ENCODE results near the gene IFT172.

The IFT172 gene

GRCh38 chr2:27494284-27494943 is 4.9 kb upstream of the IFT172 start:
- DNase-seq, result no peak

- no peak for DNase-seq
Measured at GRCh38 chr2:27493948-27494283, 4.4 kb upstream of the IFT172 start.

GRCh38 chr2:27492557-27492956 is 3.0 kb upstream of the IFT172 start:
- DNase-seq, result no peak

GRCh38 chr2:27489118-27489497 is 435 bp downstream of the IFT172 start:
- DNase-seq, result no peak

GRCh38 chr2:27485496-27485895 is 4.0 kb downstream of the IFT172 start:
- no peak for DNase-seq

GRCh38 chr2:27471961-27472360 is 17.6 kb downstream of the IFT172 start:
- DNase-seq, result no peak

- no peak for DNase-seq
Measured at GRCh38 chr2:27464443-27464842, 25.1 kb downstream of the IFT172 start.

- DNase-seq, result no peak
Measured at GRCh38 chr2:27461118-27461517, 28.4 kb downstream of the IFT172 start.

GRCh38 chr2:27453968-27454367 is 35.6 kb downstream of the IFT172 start:
- no peak for DNase-seq

GRCh38 chr2:27451095-27451494 is 38.4 kb downstream of the IFT172 start:
- DNase-seq, result no peak

- DNase-seq, result no peak
Measured at GRCh38 chr2:27448381-27448780, 41.2 kb downstream of the IFT172 start.

GRCh38 chr2:27446057-27446456 is 43.5 kb downstream of the IFT172 start:
- DNase-seq, result no peak

GRCh38 chr2:27445615-27446014 is 43.9 kb downstream of the IFT172 start:
- DNase-seq, result no peak

GRCh38 chr2:27445155-27445554 is 44.4 kb downstream of the IFT172 start:
- no peak for DNase-seq

- no peak for DNase-seq
Measured at GRCh38 chr2:27442920-27443282, 46.6 kb downstream of the IFT172 start.

- DNase-seq, result peak; percentile 35
Measured at GRCh38 chr2:27441958-27442919, 47.3 kb downstream of the IFT172 start, which contains the start of gene KRTCAP3. TSS of gene KRTCAP3 (plus strand) at chr2:27442381. CDS start at chr2:27442413, 32 bp downstream.

- no peak for DNase-seq
Measured at GRCh38 chr2:27441226-27441926, 48.2 kb downstream of the IFT172 start.

- no peak for DNase-seq
Measured at GRCh38 chr2:27435628-27436027, 53.9 kb downstream of the IFT172 start.

GRCh38 chr2:27431395-27431794 is 58.1 kb downstream of the IFT172 start:
- no peak for DNase-seq

GRCh38 chr2:27428978-27429541 is 60.5 kb downstream of the IFT172 start:
- DNase-seq, result peak; percentile 65

GRCh38 chr2:27428213-27428977 is 61.1 kb downstream of the IFT172 start, which contains the start of gene NRBP1:
TSS of gene NRBP1 (plus strand) at chr2:27428631. CDS start at chr2:27433274, 4,643 bp downstream.
- peak; percentile 88 for DNase-seq

- no peak for DNase-seq
Measured at GRCh38 chr2:27427863-27428212, 61.7 kb downstream of the IFT172 start.
